ENCODE data around the gene ELAPOR1. TPM values are rescaled to one million over a fixed set of nuclear protein-coding genes. Genes with fewer than 3 reads are reported as not detected.

Gene ELAPOR1
- total and polyA plus RNA-seq, 2 donors (not counting 3 experiments of a cell fraction or from before 2014, with no cell fraction given) = 1.0 to 1.1 TPM

GRCh38 chr1:109162626-109163025 lies 48.7 kb downstream of the ELAPOR1 start:
- Histone ChIP-seq H4K20me1 (replicated peaks; ENCODE audit: control insufficient read depth, extremely low read depth, insufficient read depth, low read length) (no peaks in the 10 kb centered on the region), H3K27me3 (ENCODE audit: control insufficient read depth in 2 of 2, insufficient read depth in 2 of 2, low read length in 2 of 2) (peaks cover under 1 to 8% of the 10 kb centered on the region in 2 experiments), H3K36me3 (ENCODE audit: control insufficient read depth in 2 of 2, extremely low read depth in 1 of 2, insufficient read depth in 2 of 2, low read length in 2 of 2) (no peaks in the 10 kb centered on the region), H3K4me3 (replicated peaks in 1 of 3; ENCODE audit: insufficient read depth in 1 of 3, low read depth in 1 of 3, low read length in 3 of 3) (no peak overlapping the region), H3K27ac (ENCODE audit: insufficient read depth, low read depth, low read length) (no peak overlapping the region), H3K4me1 (ENCODE audit: control insufficient read depth, extremely low read depth, insufficient read depth, low read length) (no peaks in the 10 kb centered on the region), H3K9ac (replicated peaks; ENCODE audit: extremely low read depth, insufficient read depth, low read length) (no peak overlapping the region), H3K9me1 (replicated peaks; ENCODE audit: control insufficient read depth, extremely low read depth, insufficient read depth, low read length) (no peaks in the 10 kb centered on the region), H3K4me2 (ENCODE audit: insufficient read depth, low read length) (no peak overlapping the region), H3K9me3 (replicated peaks; ENCODE audit: control insufficient read depth, insufficient read depth, low read length) (no peaks in the 10 kb centered on the region), H3K79me2 (ENCODE audit: control insufficient read depth, insufficient read depth, low read length) (no peaks in the 10 kb centered on the region), H2AFZ (ENCODE audit: low read depth, low read length) (no peak overlapping the region)
- TF ChIP-seq CTCF (IDR thresholded peaks at IDR 0.05; ENCODE audit: extremely low read depth in 1 of 2, insufficient read depth in 1 of 2, low read depth in 1 of 2, low read length in 2 of 2) (no peak), FOS (IDR thresholded peaks at IDR 0.05; ENCODE audit: borderline replicate concordance, insufficient read depth, low read length) (no peak), GATA2 (IDR thresholded peaks at IDR 0.05; ENCODE audit: insufficient read depth, insufficient read length, low read depth, low read length) (no peak), JUN (IDR thresholded peaks at IDR 0.05; ENCODE audit: borderline replicate concordance, insufficient read depth, insufficient read length, low read depth) (no peak), POLR2A (IDR thresholded peaks at IDR 0.05; ENCODE audit: low read depth, low read length) (no peak), MYC (IDR thresholded peaks at IDR 0.05; ENCODE audit: low read depth, low read length) (no peak), MAX (IDR thresholded peaks at IDR 0.05; ENCODE audit: insufficient read depth, insufficient read length) (no peak), POLR2AphosphoS5 (IDR thresholded peaks at IDR 0.05; ENCODE audit: insufficient read depth, low read depth, low read length) (no peak), EZH2 (IDR thresholded peaks at IDR 0.05; ENCODE audit: borderline replicate concordance, low read depth, low read length, severe bottlenecking) (no peak)
- DNase-seq (ENCODE audit: low read depth, low spot score) (no peak), FAIRE-seq (no peak)
- dilution Hi-C loops (cut with MboI; ENCODE audit: extremely low pct_ligation_motif_present, low sequenced_read_pairs) (no loop called here), intact Hi-C loops (cut with micrococcal nuclease) (no loop called here)
- no TSS peak for BruUV-seq (replicated peaks)
- CTCF ChIA-PET = interaction anchor here (0.8 kb wide), 1 partner anchor 50 kb away, joined by 4 read pairs; a partner anchor contains a TSS
- POLR2A ChIA-PET = no interaction called here
